Measurements from ENCODE around the gene TPRG1. TPM values are rescaled to one million over a fixed set of nuclear protein-coding genes. Genes with fewer than 3 reads are reported as not detected.

The TPRG1 gene
- total RNA-seq, 4 donors from 2014 or later = 0.66 to 23.1 (median 5.6) TPM; not detected in 1

DNA sequence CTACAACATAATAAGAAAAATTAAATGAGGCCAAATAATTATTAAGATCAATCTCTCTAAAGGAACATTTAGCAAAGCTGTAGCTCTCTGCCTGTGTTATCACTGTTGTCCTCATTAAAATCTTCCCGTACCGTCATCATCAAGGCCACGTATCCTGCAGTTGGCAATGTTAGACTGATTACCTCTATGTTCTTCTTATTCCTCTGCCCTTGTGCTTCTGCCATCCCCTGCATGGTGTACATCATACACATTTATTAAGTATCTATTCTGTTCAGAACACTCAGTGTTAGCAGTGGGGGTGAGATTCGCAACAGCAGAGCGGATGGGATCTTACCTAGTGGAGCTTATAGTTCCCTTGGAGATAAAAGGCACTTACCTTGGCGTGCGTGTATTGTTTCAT, 12.8 kb downstream of the TPRG1 start:
- Histone ChIP-seq H3K27ac (no peak overlapping the region), H3K36me3 (no peaks in the 10 kb centered on the region), H3K4me1 (no peaks in the 10 kb centered on the region), H3K4me3 (no peak overlapping the region), H3K9me3 (peaks cover 0 to 14% (median 2%) of the 10 kb centered on the region in 4 donors), H3K27me3 (no peaks in the 10 kb centered on the region)
- no peak for DNase-seq
- TF ChIP-seq POLR2A (IDR thresholded peaks at IDR 0.05) = no peak
- TF ChIP-seq CTCF (IDR thresholded peaks at IDR 0.05) = no peak

DNA sequence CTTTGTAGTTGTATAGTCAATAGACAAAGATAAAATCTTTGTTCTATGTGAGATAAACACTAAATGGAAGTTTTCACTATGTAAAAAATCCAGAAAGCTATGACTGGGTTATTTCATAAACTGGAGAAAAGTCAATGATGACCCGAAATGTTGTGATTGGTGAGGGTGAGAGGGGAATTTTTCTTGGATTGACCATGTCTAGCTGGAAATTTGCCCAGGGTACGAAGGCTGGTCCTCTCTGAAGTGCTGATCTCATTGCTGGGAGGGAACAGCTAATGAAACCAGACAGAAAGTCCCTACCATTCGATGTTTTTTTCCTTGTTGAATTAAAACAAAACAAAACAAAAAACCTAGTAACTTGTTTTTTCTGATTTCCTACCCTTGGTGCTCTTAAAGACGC, 14.3 kb downstream of the TPRG1 start:
- no peaks in the 10 kb centered on the region for H3K4me1 ChIP-seq
- no peak for TF ChIP-seq POLR2A (IDR thresholded peaks at IDR 0.05)
- TF ChIP-seq CTCF (IDR thresholded peaks at IDR 0.05) = no peak
- DNase-seq = no peak
- H3K27me3 ChIP-seq = no peaks in the 10 kb centered on the region
- H3K36me3 ChIP-seq = no peaks in the 10 kb centered on the region
- no peak overlapping the region for H3K4me3 ChIP-seq
- H3K9me3 ChIP-seq = peaks cover 0 to 6% (median under 1%) of the 10 kb centered on the region in 4 donors
- H3K27ac ChIP-seq = no peak overlapping the region

GRCh38 chr3:189188466-189188865, 16.7 kb downstream of the TPRG1 start:
- H3K4me3 ChIP-seq = no peak overlapping the region
- no peaks in the 10 kb centered on the region for H3K4me1 ChIP-seq
- no peak overlapping the region for H3K27ac ChIP-seq
- TF ChIP-seq CTCF (IDR thresholded peaks at IDR 0.05) (no peak), POLR2A (IDR thresholded peaks at IDR 0.05) (no peak)
- H3K9me3 ChIP-seq = no peaks in the 10 kb centered on the region
- DNase-seq = no peak
- H3K27me3 ChIP-seq = no peaks in the 10 kb centered on the region
- H3K36me3 ChIP-seq = no peaks in the 10 kb centered on the region

DNA sequence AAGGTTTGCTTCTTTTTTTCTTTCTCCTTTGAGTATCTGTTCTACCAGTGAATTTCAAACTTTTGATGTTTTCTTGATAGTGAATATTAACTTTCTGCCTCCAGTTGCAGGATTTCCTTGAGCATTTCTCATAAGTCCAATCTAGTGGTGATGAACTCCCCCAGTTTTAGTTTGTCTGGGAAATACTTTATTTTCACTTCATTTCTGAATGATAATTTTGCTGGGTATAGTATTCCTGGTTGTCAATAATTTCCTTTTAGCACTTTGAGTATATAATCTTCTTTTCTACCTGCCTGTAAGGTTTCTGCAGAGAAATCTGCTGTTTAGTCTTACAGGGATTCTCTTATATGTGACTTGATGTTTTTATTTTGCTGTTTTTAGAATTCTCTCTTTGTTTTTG, 21.0 kb downstream of the TPRG1 start:
- H3K9me3 ChIP-seq = no peaks in the 10 kb centered on the region
- no peak overlapping the region for H3K4me3 ChIP-seq
- H3K36me3 ChIP-seq = no peaks in the 10 kb centered on the region
- TF ChIP-seq CTCF (IDR thresholded peaks at IDR 0.05) (no peak), POLR2A (IDR thresholded peaks at IDR 0.05) (no peak)
- H3K27me3 ChIP-seq = no peaks in the 10 kb centered on the region
- DNase-seq = no peak
- no peaks in the 10 kb centered on the region for H3K4me1 ChIP-seq
- H3K27ac ChIP-seq = no peak overlapping the region

DNA sequence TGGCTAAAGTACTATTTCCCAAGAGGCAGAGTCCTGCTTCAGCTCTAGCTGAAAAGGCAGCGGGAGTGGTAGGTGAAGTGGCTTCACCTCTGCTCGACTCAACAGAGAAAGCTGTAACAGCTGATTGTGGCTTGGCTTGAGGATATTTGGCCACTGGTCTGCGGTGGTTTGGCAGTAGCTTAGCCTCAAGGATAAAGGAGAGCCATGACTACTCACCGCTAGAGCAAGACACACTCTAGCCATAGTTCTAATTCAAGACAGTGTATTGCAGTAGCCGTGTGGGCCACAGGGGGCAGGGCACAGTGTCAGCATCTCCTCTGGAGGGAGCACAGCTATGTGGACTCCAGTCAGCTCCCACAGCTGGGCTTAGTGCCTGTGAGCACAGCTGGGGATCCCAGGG, 23.5 kb downstream of the TPRG1 start:
- H3K36me3 ChIP-seq = no peaks in the 10 kb centered on the region
- TF ChIP-seq POLR2A (IDR thresholded peaks at IDR 0.05) (no peak), CTCF (IDR thresholded peaks at IDR 0.05) (no peak)
- DNase-seq = no peak
- H3K4me3 ChIP-seq = no peak overlapping the region
- H3K27ac ChIP-seq = no peak overlapping the region
- no peaks in the 10 kb centered on the region for H3K4me1 ChIP-seq
- H3K9me3 ChIP-seq = no peaks in the 10 kb centered on the region
- no peaks in the 10 kb centered on the region for H3K27me3 ChIP-seq

DNA sequence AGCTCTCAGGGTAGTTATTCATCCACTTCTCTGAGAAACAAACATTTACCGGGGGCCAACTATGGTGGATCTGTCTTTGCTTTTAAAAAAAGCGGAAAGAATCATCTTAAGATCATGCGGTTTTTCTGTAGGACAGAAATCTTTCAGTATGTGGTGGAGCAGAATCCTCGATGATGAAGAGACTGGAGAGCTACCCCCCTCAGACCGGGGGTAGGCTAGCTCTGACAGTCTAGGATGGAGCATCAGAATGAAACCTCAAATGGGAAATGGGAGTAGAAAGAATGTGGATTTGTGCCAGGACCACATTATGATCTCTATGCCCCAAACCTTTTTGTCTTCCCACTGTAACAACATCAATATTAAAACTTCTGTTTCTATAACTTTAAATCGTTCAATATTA, 30.3 kb downstream of the TPRG1 start:
- no peak overlapping the region for H3K4me3 ChIP-seq
- TF ChIP-seq POLR2A (IDR thresholded peaks at IDR 0.05) (no peak), CTCF (IDR thresholded peaks at IDR 0.05) (no peak)
- H3K4me1 ChIP-seq = no peaks in the 10 kb centered on the region
- DNase-seq = no peak
- no peaks in the 10 kb centered on the region for H3K9me3 ChIP-seq
- no peaks in the 10 kb centered on the region for H3K27me3 ChIP-seq
- no peaks in the 10 kb centered on the region for H3K36me3 ChIP-seq
- H3K27ac ChIP-seq = no peak overlapping the region

All from Peyer's patch (tissue), 4 donors.